Epithelial cell of esophagus (primary cell): ENCODE data around the gene SLC25A53.
"Not testable (repeated sequence)": the region's sequence is repeated elsewhere in the genome, so short reads cannot be mapped to it uniquely, and the experiment has no call there.

ENCODE experiments used
- DNase-seq: peaks from one replicate; pipeline ENCODE4 v3.0.0; 2010; ENCODE audit warnings: low read depth
- H3K4me3 ChIP-seq: 2 replicates; pipeline ENCODE4 v1.5.1; 2011; ENCODE audit warnings: mild to moderate bottlenecking, low read length, control low read depth
- TF ChIP-seq, protein P1 (sequence below): IDR thresholded peaks from 2 replicates; pipeline ENCODE4 v1.5.1; 2011; ENCODE audit warnings: low read depth, mild to moderate bottlenecking, low read length, control low read depth, inconsistent platforms; ENCODE audit not compliant: insufficient read depth; ENCODE audit errors: missing control alignments

The SLC25A53 gene

DNA sequence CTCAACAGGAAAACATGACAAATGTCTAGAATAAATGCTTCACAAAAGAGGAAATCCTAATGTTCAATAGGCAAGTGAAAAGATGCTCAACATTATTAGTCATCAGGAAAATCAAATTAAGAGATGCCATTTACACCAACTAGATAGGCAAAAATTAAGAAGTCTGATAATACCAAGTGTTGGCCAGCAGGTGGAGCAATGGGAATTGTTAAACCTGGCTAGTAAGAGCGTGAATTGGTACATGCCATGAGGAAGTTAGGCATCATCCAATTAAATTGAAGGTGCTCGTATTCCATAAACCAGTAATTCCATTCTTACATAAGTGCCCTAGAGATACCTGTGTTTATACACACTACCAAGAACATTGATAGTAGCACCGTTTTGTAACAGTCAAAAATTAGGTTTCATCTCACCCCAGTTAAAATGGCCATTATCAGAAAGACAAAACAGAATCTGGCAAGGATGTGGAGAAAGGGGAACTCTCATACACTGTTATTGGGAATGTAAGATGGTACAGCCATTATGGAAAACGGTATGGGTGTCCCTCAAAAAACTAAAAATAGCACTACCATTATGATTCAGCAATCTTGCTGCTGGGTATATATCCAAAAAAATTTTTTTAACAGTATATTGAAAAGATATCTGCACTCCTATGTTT, 58.5 kb downstream of the SLC25A53 start:
- H3K4me3 ChIP-seq: no peak overlapping the region
- DNase-seq: peak; percentile 86

DNA sequence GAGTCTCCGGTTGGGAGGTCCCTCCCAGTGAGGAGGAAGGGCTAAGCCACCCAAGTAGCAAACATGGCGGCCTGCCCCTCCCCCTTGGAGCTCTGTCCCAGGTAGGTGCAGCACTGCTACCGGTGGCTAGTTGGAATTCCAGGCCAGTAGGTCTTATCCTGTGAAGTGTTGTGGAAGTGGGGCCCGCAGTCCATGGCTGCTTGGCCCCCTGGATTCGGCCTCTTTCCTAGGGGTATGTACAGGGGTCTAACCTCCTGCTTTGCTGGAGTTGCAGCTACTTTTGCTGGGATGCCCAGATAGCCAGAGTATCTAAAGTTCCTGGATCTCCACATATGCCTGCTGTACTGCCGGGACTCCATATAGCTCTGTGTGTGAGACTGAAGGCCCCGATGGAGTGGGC, 70.9 kb downstream of the SLC25A53 start:
- no peak for DNase-seq

More for the DNA sequence above, 58.5 kb downstream of the SLC25A53 start:
- TF ChIP-seq, protein P1, sequence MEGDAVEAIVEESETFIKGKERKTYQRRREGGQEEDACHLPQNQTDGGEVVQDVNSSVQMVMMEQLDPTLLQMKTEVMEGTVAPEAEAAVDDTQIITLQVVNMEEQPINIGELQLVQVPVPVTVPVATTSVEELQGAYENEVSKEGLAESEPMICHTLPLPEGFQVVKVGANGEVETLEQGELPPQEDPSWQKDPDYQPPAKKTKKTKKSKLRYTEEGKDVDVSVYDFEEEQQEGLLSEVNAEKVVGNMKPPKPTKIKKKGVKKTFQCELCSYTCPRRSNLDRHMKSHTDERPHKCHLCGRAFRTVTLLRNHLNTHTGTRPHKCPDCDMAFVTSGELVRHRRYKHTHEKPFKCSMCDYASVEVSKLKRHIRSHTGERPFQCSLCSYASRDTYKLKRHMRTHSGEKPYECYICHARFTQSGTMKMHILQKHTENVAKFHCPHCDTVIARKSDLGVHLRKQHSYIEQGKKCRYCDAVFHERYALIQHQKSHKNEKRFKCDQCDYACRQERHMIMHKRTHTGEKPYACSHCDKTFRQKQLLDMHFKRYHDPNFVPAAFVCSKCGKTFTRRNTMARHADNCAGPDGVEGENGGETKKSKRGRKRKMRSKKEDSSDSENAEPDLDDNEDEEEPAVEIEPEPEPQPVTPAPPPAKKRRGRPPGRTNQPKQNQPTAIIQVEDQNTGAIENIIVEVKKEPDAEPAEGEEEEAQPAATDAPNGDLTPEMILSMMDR: peak; percentile 56

DNA sequence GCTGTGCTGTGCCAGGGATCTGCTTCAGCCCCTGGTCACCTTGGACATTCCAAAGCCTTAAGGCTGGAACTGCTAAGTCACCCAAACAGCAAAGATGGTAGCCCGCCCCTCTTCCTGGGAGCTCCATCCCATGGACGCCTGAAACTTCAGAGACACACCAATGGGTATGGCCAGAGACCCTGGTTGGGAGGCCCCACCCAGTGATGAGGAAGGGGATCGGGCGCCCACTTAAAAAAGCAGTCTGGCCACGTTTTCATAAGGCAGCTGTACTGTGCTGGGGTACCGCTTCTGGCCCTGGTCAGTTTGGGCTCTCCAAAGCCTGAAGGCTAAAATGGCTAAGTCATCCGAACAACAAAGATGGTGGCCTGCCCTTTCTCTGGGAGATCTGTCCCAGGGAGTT, 71.3 kb downstream of the SLC25A53 start:
- H3K4me3 ChIP-seq: no peak overlapping the region
- no peak for DNase-seq
- TF ChIP-seq, protein P1: no peak

More for the DNA sequence above, 70.9 kb downstream of the SLC25A53 start:
- H3K4me3 ChIP-seq: no peak overlapping the region
- TF ChIP-seq, protein P1: no peak

DNA sequence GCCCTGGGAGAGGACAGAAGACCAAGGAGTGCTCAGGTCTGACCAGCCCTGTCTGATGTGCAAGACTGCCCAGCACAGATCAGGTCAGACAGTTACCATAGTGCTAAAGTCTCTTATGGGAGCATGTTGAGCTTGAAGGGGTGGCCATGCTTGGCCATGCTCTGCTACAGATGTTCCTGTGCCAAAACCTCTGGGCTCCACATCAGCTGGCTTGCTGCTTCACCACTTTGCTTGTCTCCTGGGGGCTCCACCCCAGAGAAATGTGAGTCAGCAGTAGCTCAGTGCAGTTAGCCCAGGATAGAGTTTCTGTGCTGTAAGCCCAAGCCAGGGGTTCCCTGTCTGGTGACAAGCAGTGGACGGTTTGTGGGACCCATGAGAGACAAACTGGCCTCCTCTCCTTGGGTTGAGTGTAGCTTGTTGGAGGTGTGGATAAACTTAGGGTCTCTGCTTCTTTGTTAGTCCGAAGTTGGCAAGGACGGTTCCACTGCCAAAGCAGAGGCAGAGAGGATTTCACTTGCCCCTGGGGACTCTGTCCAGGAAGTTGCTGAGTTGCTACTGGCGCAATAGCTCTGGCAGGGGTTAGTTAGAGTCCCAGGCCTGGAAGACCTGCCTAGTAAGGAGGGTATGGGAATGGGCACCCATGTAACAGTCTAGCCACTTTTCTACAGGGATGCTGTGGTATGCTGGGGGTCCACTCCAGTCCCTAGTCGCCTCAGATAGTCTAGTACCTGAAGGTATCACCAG, 72.1 kb downstream of the SLC25A53 start:
- TF ChIP-seq, protein P1: no peak
- no peak overlapping the region for H3K4me3 ChIP-seq
- no peak for DNase-seq

- H3K4me3 ChIP-seq: no peak overlapping the region
- no peak for DNase-seq
- TF ChIP-seq, protein P1: no peak
These were observed 72.7 kb downstream of the SLC25A53 start for GRCh38 chrX:104084063-104084462.

- H3K4me3 ChIP-seq, DNase-seq: not testable (repeated sequence)
These were observed 79.0 kb downstream of the SLC25A53 start for GRCh38 chrX:104077854-104078253.

- not testable (repeated sequence) for H3K4me3 ChIP-seq
These were observed 80.9 kb downstream of the SLC25A53 start, which contains the start of gene TMSB15C for GRCh38 chrX:104075778-104076445. TMSB15C (minus strand) TSS chrX:104076236.

DNA sequence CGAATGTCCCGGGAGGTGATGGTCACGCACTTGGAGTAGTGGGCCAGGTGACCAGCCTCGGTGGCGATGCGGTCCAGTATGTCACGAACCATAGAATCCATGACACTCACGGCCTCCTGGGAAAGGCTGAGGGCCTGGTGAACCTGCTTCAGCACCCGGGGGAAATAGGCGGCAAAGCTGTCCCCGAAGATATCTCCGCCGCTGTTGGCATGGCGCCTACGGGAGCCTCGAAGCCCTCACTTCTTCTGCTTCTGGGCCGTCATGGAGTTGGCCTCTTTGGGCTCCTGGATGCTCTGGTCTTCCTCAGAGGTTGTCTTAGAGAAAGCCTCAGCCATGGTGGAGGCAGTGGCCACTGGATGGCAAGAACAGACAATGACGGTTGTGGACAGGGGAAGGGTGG, 94.2 kb downstream of the SLC25A53 start:
- not testable (repeated sequence) for DNase-seq, H3K4me3 ChIP-seq

More at GRCh38 chrX:104075778-104076445, 80.9 kb downstream of the SLC25A53 start, which contains the start of gene TMSB15C:
- DNase-seq: not testable (repeated sequence)

DNA sequence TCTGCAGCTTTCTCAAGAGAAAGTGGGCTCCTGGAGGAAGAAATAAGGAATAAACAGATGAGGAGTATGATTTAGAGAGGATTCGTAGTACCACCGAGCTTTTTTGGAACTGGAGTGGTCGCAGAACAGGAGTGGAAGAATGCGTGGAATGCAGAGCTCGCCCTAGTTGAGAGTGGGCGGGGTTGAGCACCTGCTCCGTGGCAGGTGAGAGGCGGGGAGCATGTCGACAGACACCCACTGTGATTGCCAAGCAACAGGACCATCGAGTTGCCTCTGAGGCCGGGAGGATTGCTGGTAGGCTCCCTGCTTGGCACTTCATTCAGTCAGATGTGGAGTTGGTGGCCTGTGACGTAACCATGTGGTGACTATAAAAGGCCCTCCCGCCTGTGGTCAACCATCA, 101.9 kb downstream of the SLC25A53 start:
- not testable (repeated sequence) for DNase-seq, H3K4me3 ChIP-seq
